ENCODE results near the gene FKBP5. TPM values are rescaled to one million over a fixed set of nuclear protein-coding genes. Genes with fewer than 3 reads are reported as not detected.
A peak's percentile ranks its signal among the peaks of the same experiment; 100 is the strongest.

The FKBP5 gene
- total RNA-seq, 1 experiment from 2014 or later, result 14.3 TPM

- intact Hi-C loops (cut with micrococcal nuclease; ENCODE audit: unreplicated experiment), result loop anchor here (10.0 kb wide), 1 partner anchor 258 kb away; the partner anchor contains the start of gene DEF6
- CTCF ChIA-PET, result interaction anchor here (0.6 to 1.5 kb wide), 6 partner anchors 23 to 1388 kb away, joined by 3 to 4 read pairs (median 3); partner anchors contain the start of gene ARMC12
- H3K4me3 Mint-ChIP-seq (ENCODE audit: low read depth, unreplicated experiment), result no peak overlapping the region
- no peaks in the 10 kb centered on the region for H3K4me1 Mint-ChIP-seq (ENCODE audit: low read depth, unreplicated experiment)
- peaks cover 20% of the 10 kb centered on the region for H3K27me3 Mint-ChIP-seq (ENCODE audit: unreplicated experiment)
- no peaks in the 10 kb centered on the region for H3K9me3 Mint-ChIP-seq (ENCODE audit: low read depth, unreplicated experiment)
- no peak overlapping the region for H3K27ac Mint-ChIP-seq (ENCODE audit: unreplicated experiment)
- peak; percentile 64 for DNase-seq
- BruUV-seq (replicated peaks), result no TSS peak
- no peaks in the 10 kb centered on the region for H3K36me3 Mint-ChIP-seq (ENCODE audit: insufficient read depth, unreplicated experiment)
- peak; percentile 89 for TF ChIP-seq CTCF (IDR thresholded peaks at IDR 0.05; ENCODE audit: unreplicated experiment)
Measured at GRCh38 chr6:35552285-35552917, 136.3 kb downstream of the FKBP5 start.

DNA sequence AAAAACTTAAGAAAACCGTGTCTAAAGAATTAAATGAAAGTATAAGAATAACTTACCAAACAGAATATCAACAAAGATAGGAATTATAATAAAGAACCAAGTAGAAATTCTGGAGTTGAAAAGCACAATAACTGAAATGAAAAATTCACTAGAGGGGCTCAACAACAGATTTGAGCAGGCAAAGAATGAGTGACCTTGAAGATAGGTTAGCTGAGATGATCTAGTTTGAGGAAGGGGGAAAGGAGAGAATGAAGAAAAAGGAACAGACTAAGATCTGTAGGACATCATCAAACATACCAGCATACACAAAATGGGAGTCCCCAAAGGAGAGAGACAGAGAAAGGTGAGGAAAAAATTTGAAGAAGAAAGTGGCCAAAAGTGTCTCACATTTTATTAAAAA, 138.3 kb downstream of the FKBP5 start:
- TF ChIP-seq CTCF (IDR thresholded peaks at IDR 0.05; ENCODE audit: unreplicated experiment), result no peak
- no peaks in the 10 kb centered on the region for H3K4me1 Mint-ChIP-seq (ENCODE audit: low read depth, unreplicated experiment)
- DNase-seq, result no peak
- no TSS peak for BruUV-seq (replicated peaks)
- H3K9me3 Mint-ChIP-seq (ENCODE audit: low read depth, unreplicated experiment), result no peaks in the 10 kb centered on the region
- no peak overlapping the region for H3K4me3 Mint-ChIP-seq (ENCODE audit: low read depth, unreplicated experiment)
- CTCF ChIA-PET, result no interaction called here
- intact Hi-C loops (cut with micrococcal nuclease; ENCODE audit: unreplicated experiment), result loop anchor here (10.0 kb wide), 1 partner anchor 256 kb away; the partner anchor contains the start of gene DEF6
- peaks cover 18% of the 10 kb centered on the region for H3K27me3 Mint-ChIP-seq (ENCODE audit: unreplicated experiment)
- no peaks in the 10 kb centered on the region for H3K36me3 Mint-ChIP-seq (ENCODE audit: insufficient read depth, unreplicated experiment)
- no peak overlapping the region for H3K27ac Mint-ChIP-seq (ENCODE audit: unreplicated experiment)

GRCh38 chr6:35547676-35548075, 141.0 kb downstream of the FKBP5 start:
- intact Hi-C loops (cut with micrococcal nuclease; ENCODE audit: unreplicated experiment), result no loop called here
- no peak overlapping the region for H3K27ac Mint-ChIP-seq (ENCODE audit: unreplicated experiment)
- no peaks in the 10 kb centered on the region for H3K4me1 Mint-ChIP-seq (ENCODE audit: low read depth, unreplicated experiment)
- H3K4me3 Mint-ChIP-seq (ENCODE audit: low read depth, unreplicated experiment), result no peak overlapping the region
- no peak for DNase-seq
- CTCF ChIA-PET, result interaction anchor here (0.6 kb wide), 1 partner anchor 25 kb away, joined by 4 read pairs; no protein-coding TSS in a partner anchor
- TF ChIP-seq CTCF (IDR thresholded peaks at IDR 0.05; ENCODE audit: unreplicated experiment), result no peak
- H3K27me3 Mint-ChIP-seq (ENCODE audit: unreplicated experiment), result peaks cover 32% of the 10 kb centered on the region
- no peaks in the 10 kb centered on the region for H3K36me3 Mint-ChIP-seq (ENCODE audit: insufficient read depth, unreplicated experiment)
- no peaks in the 10 kb centered on the region for H3K9me3 Mint-ChIP-seq (ENCODE audit: low read depth, unreplicated experiment)
- no TSS peak for BruUV-seq (replicated peaks)

- no TSS peak for BruUV-seq (replicated peaks)
- no peaks in the 10 kb centered on the region for H3K4me1 Mint-ChIP-seq (ENCODE audit: low read depth, unreplicated experiment)
- no peak overlapping the region for H3K27ac Mint-ChIP-seq (ENCODE audit: unreplicated experiment)
- H3K36me3 Mint-ChIP-seq (ENCODE audit: insufficient read depth, unreplicated experiment), result no peaks in the 10 kb centered on the region
- intact Hi-C loops (cut with micrococcal nuclease; ENCODE audit: unreplicated experiment), result no loop called here
- CTCF ChIA-PET, result no interaction called here
- H3K9me3 Mint-ChIP-seq (ENCODE audit: low read depth, unreplicated experiment), result no peaks in the 10 kb centered on the region
- peaks cover 24% of the 10 kb centered on the region for H3K27me3 Mint-ChIP-seq (ENCODE audit: unreplicated experiment)
- TF ChIP-seq CTCF (IDR thresholded peaks at IDR 0.05; ENCODE audit: unreplicated experiment), result no peak
- DNase-seq, result no peak
- H3K4me3 Mint-ChIP-seq (ENCODE audit: low read depth, unreplicated experiment), result no peak overlapping the region
Measured at GRCh38 chr6:35544769-35545361, 143.8 kb downstream of the FKBP5 start.
